Stimulated activated CD8-positive, alpha-beta memory T cell treated with anti-CD3 and anti-CD28 coated beads, Interleukin-7, amount 100 ng/mL, for 4 hours (primary cell): ENCODE data around the gene SNX24.

ENCODE experiments used
- DNase-seq, 2 donors: peaks; one replicate each; pipeline ENCODE4 v3.0.0-alpha.2; 2020; ENCODE audit warnings: low read depth in 2 of 2

SNX24 gene

GRCh38 chr5:123007754-123008153, 162.3 kb downstream of the SNX24 start:
- DNase-seq: no peak

- DNase-seq: no peak
Measured at GRCh38 chr5:123012321-123012720, 166.9 kb downstream of the SNX24 start.

- DNase-seq: no peak
Measured at GRCh38 chr5:123014689-123015088, 169.3 kb downstream of the SNX24 start.

- no peak for DNase-seq
Measured at GRCh38 chr5:123028222-123028621, 182.8 kb downstream of the SNX24 start.

GRCh38 chr5:123033157-123033671, 187.8 kb downstream of the SNX24 start:
- DNase-seq: no peak

- DNase-seq: no peak
Measured at GRCh38 chr5:123035360-123035917, 190.0 kb downstream of the SNX24 start.

GRCh38 chr5:123035918-123036390, 190.5 kb downstream of the SNX24 start:
- no peak for DNase-seq

GRCh38 chr5:123036391-123037103, 191.1 kb downstream of the SNX24 start, which contains the start of gene PPIC:
Gene PPIC (minus strand): TSS chr5:123036725. CDS start chr5:123036625, 100 bp downstream.
- DNase-seq: no peak

- DNase-seq: no peak
Measured at GRCh38 chr5:123037104-123037418, 191.6 kb downstream of the SNX24 start.

GRCh38 chr5:123039673-123040072, 194.3 kb downstream of the SNX24 start:
- no peak for DNase-seq

GRCh38 chr5:123044926-123045617, 199.7 kb downstream of the SNX24 start:
- no peak for DNase-seq

GRCh38 chr5:123046222-123046621, 200.8 kb downstream of the SNX24 start:
- no peak for DNase-seq

- DNase-seq: no peak
Measured at GRCh38 chr5:123047706-123048105, 202.3 kb downstream of the SNX24 start.

- DNase-seq: no peak
Measured at GRCh38 chr5:123051206-123051605, 205.8 kb downstream of the SNX24 start.
